Ascending aorta (tissue), 2 donors: Measurements from ENCODE around the gene LGMN. TPM values are rescaled to one million over a fixed set of nuclear protein-coding genes. Genes with fewer than 3 reads are reported as not detected.
A peak's percentile ranks its signal among the peaks of the same experiment; 100 is the strongest.

Source experiments
- DNase-seq, 2 donors: peaks; one replicate each; pipeline ENCODE4 v3.0.0-alpha.2; 2019; ENCODE audit warnings: low spot score in 2 of 2
- H3K27ac ChIP-seq, 2 donors: fragments of 200-600 bp; sonication (generic); one replicate each; pipeline ENCODE4 v1.5.1; 2016 to 2017; ENCODE audit warnings: mild to moderate bottlenecking in 1 of 2
- H3K27me3 ChIP-seq: fragments of 200-600 bp; sonication (generic); one replicate; pipeline ENCODE4 v1.5.1; 2017
- H3K36me3 ChIP-seq, 2 donors: fragments of 200-600 bp; sonication (generic); one replicate each; pipeline ENCODE4 v1.5.1; 2016
- H3K4me1 ChIP-seq, 2 donors: fragments of 200-600 bp; sonication (generic); one replicate each; pipeline ENCODE4 v1.5.1; 2016 to 2017; ENCODE audit warnings: mild to moderate bottlenecking in 1 of 2
- H3K4me3 ChIP-seq, 2 donors: fragments of 200-600 bp; sonication (generic); one replicate each; pipeline ENCODE4 v1.5.1; 2016 to 2017; ENCODE audit warnings: mild to moderate bottlenecking in 1 of 2
- H3K9me3 ChIP-seq, 2 donors: fragments of 200-600 bp; sonication (generic); one replicate each; pipeline ENCODE4 v1.5.1; 2016
- intact Hi-C: fragments of 100-400 bp; cut with DNase I; formaldehyde crosslinking; loops from one replicate; pipeline ENCODE4 v1.15.1; 2023
- total RNA-seq: library from RNA; depleted of rRNA; stranded (reverse); fragments of >200 nt; gene quantifications from one replicate; pipeline ENCODE4 v1.1.0, GENCODE V29; 2016
- TF ChIP-seq, protein P1 (sequence below), 3 experiments: fragments of 200-600 bp in 2 of 3; fragments of 450-650 bp in 1 of 3; sonication (generic) in 2 of 3; IDR thresholded peaks; one replicate each; pipeline ENCODE4 v1.5.1; 2016 to 2019; ENCODE audit warnings: antibody characterized with exemption in 3 of 3, mild to moderate bottlenecking in 1 of 3, moderate library complexity in 1 of 3

Gene LGMN
- total RNA-seq, 1 donor from 2014 or later, result 76.7 TPM

- Histone ChIP-seq H3K4me3 (no peak overlapping the region), H3K36me3 (peaks cover 0 to 6% of the 10 kb centered on the region in 2 donors), H3K27me3 (no peaks in the 10 kb centered on the region), H3K9me3 (no peaks in the 10 kb centered on the region), H3K4me1 (peaks cover 9 to 14% of the 10 kb centered on the region in 2 donors), H3K27ac (peak overlapping the region; percentile 38 to 57)
- TF ChIP-seq, protein P1, sequence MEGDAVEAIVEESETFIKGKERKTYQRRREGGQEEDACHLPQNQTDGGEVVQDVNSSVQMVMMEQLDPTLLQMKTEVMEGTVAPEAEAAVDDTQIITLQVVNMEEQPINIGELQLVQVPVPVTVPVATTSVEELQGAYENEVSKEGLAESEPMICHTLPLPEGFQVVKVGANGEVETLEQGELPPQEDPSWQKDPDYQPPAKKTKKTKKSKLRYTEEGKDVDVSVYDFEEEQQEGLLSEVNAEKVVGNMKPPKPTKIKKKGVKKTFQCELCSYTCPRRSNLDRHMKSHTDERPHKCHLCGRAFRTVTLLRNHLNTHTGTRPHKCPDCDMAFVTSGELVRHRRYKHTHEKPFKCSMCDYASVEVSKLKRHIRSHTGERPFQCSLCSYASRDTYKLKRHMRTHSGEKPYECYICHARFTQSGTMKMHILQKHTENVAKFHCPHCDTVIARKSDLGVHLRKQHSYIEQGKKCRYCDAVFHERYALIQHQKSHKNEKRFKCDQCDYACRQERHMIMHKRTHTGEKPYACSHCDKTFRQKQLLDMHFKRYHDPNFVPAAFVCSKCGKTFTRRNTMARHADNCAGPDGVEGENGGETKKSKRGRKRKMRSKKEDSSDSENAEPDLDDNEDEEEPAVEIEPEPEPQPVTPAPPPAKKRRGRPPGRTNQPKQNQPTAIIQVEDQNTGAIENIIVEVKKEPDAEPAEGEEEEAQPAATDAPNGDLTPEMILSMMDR (IDR thresholded peaks at IDR 0.05), result no peak
- no peak for DNase-seq
- intact Hi-C loops, result no loop called here
Observed at GRCh38 chr14:92719890-92720323, 28.5 kb downstream of the LGMN start.

DNA sequence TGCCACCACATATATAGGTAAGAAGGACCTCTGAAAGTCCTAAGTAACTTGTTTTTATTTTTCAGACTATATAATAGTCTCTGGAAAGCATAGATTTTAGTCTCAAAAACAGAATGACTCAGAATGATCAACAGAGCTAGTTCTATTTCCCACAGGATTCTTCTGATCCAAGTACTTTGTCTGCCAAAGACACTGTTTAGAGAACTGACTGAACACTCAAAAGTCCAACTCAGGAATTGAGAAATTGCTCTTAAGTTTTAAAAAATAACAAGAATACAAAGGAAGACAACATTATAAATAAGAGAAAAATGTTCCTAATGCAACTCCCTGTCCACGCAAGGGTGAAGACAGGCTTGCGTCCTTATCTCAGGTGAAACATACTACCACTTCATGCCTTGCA is 29.0 kb downstream of the LGMN start:
- no peak overlapping the region for H3K4me3 ChIP-seq
- peak overlapping the region in 1 of 2 donors; percentile 57 for H3K27ac ChIP-seq
- H3K36me3 ChIP-seq, result peaks cover 0 to 6% of the 10 kb centered on the region in 2 donors
- H3K27me3 ChIP-seq, result no peaks in the 10 kb centered on the region
- TF ChIP-seq, protein P1 (IDR thresholded peaks at IDR 0.05), result no peak
- no peaks in the 10 kb centered on the region for H3K9me3 ChIP-seq
- intact Hi-C loops, result no loop called here
- DNase-seq, result no peak
- H3K4me1 ChIP-seq, result peaks cover 9 to 14% of the 10 kb centered on the region in 2 donors

DNA sequence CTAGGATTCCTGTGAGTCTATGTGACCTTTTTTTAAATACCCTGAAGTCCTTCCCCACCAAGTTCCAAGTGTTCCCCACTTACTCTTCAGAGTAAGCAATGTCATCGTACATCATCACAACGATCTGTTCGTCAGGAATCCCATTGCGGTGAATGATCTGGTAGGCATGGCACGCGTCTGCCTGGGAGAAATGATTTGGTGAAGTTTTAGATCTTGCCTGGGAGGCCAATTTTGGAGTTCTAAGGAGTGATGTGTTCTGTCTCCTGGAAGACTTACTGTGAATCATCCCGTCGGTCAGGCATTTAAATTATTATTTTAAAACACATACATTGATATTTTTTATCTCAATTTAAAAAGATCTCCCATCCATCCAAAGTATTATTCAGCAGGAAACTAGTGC is 29.8 kb downstream of the LGMN start:
- Histone ChIP-seq H3K27ac (peak overlapping the region in 1 of 2 donors; percentile 27), H3K4me3 (no peak overlapping the region), H3K9me3 (no peaks in the 10 kb centered on the region), H3K36me3 (peaks cover 1 to 6% of the 10 kb centered on the region in 2 donors), H3K27me3 (no peaks in the 10 kb centered on the region), H3K4me1 (peaks cover 9 to 14% of the 10 kb centered on the region in 2 donors)
- TF ChIP-seq, protein P1 (IDR thresholded peaks at IDR 0.05), result no peak
- intact Hi-C loops, result no loop called here
- DNase-seq, result no peak

DNA sequence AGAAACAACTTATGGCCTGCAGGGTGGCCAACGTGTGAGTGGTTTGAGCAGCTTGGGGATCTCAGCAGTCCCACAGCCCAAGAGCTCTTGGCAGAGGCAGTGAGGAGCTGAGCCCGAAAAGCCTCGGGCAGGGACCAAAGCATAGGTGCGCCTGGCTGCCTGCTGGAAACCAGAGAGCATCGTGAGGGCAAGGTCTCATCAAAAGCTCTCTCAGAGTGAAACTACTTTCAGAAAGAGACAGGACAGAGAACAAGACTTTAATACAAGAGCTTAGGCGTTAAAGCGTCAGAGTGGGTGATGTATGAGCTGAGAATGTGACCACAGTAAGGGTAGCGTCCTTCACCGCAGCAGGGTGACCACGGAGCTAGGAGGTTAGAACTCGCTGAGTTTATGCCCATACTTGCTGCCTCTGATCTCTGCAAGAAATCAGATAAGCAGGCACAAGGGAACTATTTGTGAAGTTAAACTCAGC is 30.8 kb downstream of the LGMN start:
- H3K4me3 ChIP-seq, result no peak overlapping the region
- TF ChIP-seq, protein P1 (IDR thresholded peaks at IDR 0.05), result no peak
- DNase-seq, result no peak
- H3K27ac ChIP-seq, result peak overlapping the region in 1 of 2 donors; percentile 5
- no peaks in the 10 kb centered on the region for H3K27me3 ChIP-seq
- intact Hi-C loops, result no loop called here
- no peaks in the 10 kb centered on the region for H3K9me3 ChIP-seq
- peaks cover 9 to 11% of the 10 kb centered on the region in 2 donors for H3K36me3 ChIP-seq
- peaks cover 9 to 14% of the 10 kb centered on the region in 2 donors for H3K4me1 ChIP-seq

DNA sequence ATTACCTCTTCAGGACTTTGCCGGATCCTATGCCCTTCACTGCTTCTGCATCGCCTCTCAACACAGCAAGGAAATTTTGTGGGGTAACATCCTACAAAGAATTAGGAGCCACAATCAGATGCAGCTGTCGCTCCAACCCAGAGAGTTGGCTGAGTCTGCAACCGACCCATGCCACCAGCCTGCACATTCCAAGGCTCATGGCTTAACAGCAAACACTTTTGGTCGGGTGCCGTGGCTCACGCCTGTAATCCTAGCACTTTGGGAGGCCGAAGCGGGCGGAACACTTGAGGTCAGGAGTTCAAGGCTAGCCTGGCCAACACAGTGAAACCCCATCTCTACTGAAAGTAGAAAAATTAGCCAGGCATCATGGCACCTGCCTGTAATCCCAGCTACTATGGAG is 32.3 kb downstream of the LGMN start:
- Histone ChIP-seq H3K27me3 (no peaks in the 10 kb centered on the region), H3K4me1 (peaks cover 9 to 14% of the 10 kb centered on the region in 2 donors), H3K4me3 (no peak overlapping the region), H3K9me3 (no peaks in the 10 kb centered on the region), H3K27ac (no peak overlapping the region), H3K36me3 (peaks cover 22 to 24% of the 10 kb centered on the region in 2 donors)
- intact Hi-C loops, result no loop called here
- TF ChIP-seq, protein P1 (IDR thresholded peaks at IDR 0.05), result no peak
- DNase-seq, result no peak
